NCI-H526 (cell line): ENCODE measurements around the gene DNAAF3.

Experiments
- DNase-seq, 2 experiments: peaks; one replicate each; lab custom pipeline; 2025; lab: John Stamatoyannopoulos, UW

Gene DNAAF3

DNA sequence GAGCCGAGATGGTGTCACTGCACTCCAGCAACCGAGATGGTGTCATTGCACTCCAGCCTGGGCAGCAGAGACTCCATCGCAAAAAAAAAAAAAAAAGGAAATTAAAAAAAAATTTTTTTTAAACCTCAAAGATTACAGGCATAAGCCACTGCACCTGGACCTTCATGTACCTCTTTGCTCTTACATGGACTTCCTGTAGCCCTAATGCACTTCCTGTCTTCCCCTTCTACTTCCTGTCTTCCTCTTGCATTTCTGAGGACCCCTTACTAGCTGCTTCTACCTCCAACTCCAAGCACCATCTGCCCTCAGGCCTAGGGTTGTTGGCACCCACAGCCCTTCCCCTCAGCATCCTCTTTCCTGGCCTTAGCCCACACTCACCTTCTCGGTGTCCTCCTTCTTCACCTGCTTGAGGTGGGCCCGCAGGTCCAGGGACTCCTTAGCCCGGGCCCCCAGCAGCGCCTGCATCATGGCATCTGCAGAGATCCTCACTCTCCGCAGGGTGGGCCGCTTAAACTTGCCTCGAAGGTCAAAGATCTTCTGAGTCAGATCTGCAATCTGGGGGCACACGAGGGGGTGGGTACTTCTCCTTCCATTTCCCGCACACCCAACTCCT is 12.7 kb downstream of the DNAAF3 start:
- DNase-seq = no peak

DNA sequence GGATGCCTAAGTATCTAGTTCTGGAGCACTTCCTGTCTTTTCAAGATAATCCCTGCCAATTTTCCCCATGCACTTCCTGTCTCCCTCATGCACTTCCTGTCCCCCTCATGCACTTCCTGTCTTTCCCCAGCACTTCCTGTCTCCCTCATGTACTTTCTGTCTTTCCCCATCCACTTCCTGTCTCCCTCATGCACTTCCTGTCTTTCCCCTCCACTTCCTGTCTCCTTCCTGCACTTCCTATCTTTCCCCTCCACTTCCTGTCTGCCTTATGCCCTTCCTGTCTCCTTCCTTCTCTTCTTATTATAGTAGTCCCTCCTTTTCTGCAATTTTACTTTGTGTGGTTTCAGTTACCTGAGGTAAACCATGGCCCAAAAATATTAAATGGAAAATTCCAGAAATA is 14.4 kb downstream of the DNAAF3 start:
- no peak for DNase-seq

DNA sequence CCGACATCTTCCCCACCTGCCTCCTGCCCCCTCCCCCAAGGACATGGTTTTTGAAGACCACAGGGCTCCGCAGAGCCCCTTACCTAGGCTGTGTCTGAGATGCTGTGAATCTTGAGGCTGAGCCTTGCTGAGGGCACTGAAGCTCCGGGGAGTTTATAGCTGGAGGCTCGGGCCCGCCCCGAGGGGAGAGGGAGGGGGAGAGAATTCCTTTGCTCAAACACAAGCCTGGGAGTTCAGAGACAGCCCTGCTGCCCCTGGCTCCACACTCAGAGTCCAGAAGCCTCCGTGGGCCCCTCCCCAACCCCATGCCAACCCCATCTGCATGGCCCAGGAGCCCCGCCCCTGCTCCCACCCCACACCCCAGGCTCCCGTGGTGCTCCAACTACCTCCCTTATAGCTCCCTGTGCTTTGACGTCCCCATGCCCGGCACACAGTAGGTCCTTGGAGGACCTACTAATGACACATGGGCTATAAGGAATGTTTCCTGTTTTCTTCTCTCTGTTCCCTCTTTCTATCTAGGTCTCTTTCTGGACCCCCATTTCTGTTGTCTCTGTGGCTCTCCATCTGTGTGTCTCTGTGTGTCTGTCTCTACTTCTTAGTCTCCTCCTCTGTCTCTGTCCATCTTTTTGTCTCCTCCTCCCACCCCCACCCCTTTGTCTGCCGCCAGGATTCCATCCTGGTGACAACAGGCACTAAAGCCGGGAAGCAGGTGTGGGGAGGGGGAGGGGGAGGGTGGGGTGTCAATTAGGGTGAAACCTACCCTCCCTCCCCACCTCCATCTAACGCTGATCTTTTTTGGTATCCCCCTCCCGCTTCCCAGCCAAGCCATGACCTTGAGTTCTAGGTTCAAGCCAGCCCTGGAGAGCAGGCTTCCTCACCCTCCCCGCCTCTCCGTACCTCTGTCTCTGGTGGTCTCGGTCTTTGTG is 17.1 kb downstream of the DNAAF3 start, which contains the start of gene TNNT1:
TNNT1 (minus strand) TSS at position 129 of the 926 bp plus-strand sequence. CDS start 2,049 bp downstream, outside the sequence.
- peak in 1 of 2 experiments; percentile 40 for DNase-seq

DNA sequence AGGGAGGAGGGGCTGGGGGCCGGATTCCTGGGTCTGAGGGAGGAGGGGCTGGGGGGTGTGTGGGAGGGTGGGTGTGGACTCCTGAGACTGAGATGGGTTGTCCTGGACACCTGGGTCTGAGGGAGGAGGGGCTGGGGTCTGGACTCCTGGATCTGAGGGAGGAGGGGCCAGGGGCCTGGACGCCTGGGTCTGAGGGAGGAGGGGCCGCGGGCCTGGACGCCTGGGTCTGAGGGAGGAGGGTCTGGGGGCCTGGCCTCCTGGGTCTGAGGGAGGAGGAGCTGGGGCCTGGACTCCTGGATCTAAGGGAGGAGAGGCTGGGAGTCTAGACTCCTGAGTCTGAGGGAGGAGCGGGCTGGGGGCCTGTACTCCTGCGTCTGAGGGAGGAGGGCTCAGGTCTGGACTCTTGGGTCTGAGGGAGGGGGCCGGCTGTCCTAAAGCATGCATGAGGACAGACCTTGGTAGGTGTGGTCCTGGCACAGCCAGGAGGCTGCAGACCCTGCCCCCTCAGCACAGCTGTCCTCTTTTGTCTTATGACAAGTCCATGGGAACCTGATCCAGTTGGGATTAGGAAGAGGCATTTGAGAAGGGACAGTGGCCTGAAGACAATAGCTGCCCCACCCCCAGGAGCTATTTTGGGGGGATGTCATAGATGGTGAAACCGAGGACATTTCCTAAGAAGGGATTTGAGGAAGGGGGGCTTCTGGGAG is 18.7 kb downstream of the DNAAF3 start:
- no peak for DNase-seq

DNA sequence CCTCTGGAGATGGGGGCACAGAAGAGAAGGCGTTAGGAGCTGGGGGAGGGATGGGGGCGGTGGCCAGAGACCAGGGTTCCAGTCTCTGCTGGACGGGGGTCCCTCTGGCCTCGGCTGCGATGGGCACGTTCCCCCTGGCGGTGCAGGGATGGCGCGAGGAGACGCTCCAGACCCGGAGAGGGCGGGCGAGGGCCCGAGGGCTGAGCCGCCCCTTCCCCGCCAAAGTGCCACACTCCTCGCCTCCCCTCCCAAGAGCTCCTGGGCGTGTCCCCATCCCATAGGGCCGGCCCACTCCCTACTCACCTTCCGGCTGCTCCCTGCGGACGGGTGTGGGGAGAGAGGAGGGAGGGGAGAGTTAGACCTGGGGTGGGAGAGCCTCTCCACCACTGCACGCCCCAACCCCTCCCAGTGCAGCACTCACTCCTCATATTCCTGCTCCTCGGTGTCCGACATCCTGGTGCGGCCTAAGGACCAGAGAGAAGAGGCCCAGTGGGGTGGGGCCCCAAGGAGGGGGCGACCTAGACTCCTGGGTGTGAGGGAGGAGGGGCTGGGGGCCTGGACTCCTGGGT is 19.6 kb downstream of the DNAAF3 start:
- DNase-seq = peak; percentile 81 to 93

DNA sequence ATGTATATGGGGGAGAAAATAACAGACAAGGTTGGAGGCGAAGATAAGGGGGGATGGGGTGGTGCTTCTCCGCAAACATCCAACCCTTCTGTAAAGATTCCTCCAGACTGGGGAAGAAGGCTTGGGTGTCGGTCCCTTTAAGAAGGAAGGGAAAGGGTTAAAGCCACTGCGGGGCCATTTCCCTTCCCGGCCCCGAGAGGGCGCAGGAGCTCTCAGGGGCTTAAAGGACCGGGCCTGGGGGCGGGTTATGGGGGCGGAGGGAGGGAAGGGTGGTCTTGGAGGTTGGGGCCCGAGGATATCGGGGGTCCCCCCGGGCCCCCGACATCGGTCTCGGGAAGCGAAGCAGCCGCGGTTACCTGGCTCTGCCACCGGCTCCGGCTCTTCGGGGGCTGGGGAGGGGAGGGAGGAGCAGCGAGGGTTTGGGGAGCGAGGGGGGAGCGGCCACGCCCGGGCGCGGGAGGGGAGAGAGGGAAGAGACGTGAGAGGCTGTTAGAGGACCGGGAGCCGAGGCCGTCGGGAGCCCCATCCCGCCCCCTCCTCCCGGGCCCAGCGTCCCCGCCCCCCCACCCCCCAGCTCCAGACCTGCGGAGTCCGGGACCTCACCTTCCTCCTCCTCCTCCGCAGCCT is 20.2 kb downstream of the DNAAF3 start:
- peak; percentile 31 to 81 for DNase-seq

DNA sequence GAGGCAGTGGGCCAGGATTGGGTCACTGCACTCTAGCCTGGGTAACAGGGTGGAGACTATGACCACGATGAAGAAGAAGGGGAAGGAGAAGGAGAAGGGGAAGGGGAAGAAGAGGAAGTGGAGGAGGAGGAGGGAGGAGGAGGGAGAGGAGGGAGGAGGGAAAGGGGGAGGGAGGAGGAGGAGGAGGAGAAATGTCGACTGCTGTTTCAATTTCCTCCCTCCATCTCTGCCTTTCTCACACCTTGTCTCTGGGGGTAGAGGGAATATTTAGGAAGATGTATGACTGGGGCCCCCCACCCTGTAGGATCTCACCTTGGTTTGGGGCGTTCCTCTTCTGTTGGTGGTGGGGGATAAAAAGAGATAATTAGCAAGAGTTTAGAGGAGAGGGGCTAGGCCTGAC is 21.2 kb downstream of the DNAAF3 start:
- no peak for DNase-seq

DNA sequence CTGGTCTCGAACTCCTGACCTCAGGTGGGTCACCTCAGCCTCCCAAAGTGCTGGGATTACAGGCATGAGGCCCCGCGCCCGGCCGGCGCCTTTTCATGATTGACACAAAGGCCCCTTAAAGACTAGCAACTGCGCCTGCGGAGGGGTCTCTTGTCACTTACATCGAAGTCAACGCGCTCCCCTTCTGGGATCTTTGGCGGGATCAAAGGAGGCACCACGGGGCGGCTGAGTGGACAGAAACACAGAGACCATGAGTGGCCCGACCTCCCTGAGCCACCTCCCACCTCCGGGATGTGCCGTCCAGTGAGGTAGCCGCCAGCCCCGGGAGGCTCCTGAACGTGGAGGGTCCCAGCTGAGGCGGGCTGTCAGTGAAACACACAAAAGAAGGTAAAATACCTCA is 24.7 kb downstream of the DNAAF3 start:
- DNase-seq = no peak

DNA sequence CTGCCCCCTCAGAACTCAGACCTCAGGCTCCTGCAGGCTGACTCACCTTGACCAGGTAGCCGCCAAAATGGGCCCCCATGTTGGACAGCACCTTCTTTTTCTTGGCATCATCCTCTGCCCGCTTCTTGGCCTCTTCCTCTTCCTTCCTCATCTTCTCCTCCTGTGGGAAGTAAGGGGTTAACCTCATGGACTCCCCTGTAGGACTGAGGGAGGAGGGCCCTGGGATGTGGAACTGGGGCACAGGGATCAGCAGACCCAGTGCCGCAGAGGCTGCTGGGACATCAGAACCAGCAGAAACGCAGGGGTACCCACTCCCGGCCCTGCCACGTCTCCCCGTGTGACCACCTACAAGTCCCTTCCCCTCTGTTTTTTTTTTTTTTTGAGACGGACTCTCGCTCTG is 28.5 kb downstream of the DNAAF3 start:
- no peak for DNase-seq

DNA sequence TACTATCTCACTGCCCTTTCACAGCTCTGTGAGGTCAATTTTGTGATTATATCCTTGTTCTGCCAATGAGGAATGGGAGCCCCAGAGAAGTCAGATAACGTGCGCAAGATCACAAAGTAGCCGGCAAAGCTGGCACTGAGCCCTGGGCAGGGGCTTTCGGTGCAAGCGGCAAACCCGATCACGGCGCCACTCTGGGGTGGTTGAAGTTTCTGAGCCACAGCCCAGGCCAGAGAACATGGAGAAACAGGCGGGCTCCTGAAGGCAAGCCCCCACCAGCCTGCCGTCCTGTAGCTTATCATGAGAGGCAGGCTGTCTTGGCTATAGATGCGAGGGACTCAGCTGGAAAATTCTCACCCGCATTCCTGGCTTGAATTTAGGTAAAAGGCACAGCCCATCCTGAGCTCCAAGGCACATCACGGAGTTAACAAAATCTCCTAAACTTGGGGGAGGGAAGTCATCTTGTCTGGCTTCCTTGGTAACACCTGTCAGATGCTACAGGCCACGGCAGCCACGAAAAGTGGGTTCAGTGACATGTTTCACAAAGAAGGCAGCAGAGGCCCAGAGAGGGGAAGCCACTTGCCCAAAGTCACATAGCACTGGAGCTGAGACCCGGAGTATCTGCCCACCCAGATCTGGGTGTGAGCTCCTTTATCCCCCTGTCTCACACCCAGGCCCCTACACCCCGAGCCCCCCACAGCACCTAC is 29.9 kb downstream of the DNAAF3 start:
- no peak for DNase-seq

DNA sequence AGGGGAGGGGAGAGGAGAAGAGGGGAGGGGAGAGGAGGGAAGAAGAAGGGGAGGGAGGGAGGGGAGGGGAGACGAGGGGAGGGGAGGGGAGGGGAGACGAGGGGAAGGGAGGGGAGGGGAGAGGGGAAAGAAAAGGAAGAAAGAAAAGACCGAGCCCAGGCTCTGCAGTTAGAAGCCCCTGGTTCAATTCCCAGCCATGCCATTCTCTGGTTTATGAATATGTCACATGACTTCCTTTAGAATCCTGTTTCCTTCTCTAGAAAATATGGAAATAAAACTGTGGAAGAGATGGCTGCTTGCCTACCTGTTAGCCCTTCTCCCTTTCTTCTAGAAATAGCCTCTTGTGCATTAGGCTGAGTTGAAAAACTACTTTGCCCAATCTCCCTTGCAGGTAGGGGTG is 31.7 kb downstream of the DNAAF3 start:
- peak in 1 of 2 experiments; percentile 27 for DNase-seq

DNA sequence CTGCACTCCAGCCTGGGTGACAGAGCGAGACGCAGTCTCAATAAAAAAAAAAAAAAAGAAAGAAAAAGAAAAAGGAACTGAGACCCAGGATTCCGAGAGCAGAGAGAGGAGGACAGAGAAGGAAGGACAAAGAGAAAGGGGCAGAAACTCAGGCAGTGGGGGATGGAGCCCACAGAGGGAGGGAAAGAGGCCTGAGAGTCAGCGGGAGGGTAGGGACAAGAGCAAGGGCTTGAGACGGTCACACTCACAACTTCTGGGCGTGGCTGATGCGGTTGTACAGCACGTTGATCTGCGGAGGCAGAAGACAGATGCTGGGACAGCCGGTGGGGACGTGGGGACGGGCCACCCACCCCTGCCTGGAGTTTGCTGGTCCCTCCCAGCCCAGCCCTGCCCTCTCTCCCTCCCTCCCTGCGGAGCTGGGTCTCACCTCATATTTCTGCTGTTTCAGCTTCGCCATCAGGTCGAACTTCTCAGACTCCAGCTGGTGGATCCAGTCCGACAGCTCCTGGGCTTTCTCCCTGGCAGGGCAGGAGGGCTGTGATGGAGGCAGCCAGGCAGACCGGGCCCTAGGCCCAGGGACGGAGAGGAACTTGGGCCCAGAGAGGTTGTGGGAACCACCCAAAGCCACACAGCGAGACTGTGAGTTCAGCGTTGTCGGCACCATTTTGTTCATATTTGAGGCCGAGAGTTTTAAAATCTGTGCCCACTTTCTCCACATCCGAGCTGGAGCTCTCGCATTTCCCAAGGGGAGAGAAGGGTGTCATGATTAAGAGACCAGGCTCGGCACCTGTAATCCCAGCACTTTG is 32.6 kb downstream of the DNAAF3 start:
- peak in 1 of 2 experiments; percentile 25 for DNase-seq

DNA sequence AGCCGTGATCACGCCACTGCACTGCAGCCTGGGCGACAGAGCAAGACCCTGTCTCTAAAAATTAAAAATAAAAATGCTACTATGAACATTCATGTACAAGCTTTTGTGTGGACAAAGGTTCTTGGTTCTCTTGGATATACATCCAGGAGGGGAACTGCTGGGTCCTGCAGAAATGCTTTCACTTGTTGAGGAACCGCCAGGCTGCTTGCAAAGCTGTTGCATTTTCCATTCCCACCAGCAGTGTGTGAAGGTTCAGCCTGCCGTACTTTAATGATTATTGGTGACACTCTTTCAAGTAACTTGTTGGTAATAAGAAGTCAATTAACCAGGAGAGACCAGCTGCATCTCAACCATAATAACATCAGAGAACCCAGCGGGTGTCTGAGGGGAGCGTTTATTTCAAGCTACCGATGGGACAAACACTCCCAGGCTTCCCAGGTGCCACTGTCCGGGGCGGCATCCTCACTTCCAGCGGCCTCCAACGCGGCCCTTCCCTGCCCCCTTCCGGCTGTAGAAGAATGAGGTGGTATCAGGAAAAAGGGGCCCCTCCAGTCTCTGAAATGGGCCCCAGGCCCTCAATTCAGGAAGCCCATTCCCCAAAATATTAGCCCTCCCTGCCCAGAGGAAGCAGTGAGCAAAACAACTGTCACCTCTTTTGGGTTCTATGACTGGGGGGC is 33.8 kb downstream of the DNAAF3 start:
- no peak for DNase-seq

DNA sequence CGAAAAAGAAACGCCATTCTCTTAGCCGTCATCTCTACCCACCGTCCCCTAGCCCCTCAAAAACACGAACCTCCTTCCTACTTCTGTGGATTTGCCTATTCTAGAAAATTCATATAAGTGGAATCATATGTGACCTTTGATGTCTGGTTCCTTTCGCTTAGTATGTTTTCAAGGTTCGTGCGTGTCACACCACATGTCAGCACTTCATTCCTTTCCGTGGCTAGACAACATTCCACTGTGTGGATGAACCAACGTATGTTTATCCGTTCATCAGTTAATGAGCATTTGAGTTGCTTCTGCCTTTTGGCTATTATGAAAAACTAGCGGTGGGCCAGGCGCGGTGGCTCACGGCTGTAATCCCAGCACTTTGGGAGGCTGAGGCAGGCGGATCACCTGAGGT is 35.0 kb downstream of the DNAAF3 start:
- DNase-seq = no peak

DNA sequence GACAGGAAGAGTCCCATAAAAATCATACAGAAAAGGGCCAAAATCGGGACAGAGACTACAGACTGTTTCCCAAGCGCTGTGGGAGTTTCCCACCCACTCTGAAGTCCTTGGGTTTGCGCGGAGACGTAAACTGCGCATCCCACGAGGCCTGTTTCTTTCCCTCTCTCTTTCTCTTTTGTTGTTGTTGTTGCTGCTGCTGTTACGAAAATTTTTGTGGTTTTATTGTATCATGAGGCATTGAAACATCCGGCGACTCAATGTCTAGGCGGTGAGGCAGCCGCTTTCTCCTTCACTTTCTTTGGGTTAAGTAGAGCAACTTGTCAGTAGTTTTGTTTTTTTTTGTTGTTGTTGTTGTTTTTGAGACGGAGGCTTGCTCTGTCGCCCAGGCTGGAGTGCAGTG is 47.4 kb downstream of the DNAAF3 start:
- no peak for DNase-seq

DNA sequence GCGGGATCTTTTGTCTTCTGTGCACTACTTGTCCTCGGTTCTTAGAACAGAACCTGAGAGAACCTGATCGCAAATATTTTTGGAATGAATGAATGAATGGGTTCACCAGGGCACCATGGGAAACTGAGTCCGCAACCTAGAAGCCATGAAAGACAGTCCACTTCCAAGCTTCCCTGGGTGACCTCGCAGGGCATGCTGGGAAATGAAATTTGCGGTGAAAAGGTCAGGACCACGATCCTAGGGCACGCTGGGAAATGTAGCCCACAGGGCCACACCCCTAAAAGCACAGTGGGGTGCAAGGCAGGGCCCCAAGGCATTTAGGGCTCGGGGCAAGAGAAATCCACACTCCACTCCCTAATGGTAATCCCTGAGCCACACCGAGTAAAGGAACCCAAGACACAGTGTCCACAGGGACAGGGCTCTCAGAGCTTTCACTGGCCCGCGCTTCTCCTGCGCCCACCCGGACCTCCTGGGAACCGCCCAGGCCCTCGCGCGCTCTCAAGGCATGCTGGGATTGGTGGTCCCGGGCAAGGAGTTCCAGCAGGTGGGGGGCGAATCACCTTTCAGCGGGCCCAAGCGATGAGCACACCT is 47.9 kb downstream of the DNAAF3 start:
- no peak for DNase-seq

DNA sequence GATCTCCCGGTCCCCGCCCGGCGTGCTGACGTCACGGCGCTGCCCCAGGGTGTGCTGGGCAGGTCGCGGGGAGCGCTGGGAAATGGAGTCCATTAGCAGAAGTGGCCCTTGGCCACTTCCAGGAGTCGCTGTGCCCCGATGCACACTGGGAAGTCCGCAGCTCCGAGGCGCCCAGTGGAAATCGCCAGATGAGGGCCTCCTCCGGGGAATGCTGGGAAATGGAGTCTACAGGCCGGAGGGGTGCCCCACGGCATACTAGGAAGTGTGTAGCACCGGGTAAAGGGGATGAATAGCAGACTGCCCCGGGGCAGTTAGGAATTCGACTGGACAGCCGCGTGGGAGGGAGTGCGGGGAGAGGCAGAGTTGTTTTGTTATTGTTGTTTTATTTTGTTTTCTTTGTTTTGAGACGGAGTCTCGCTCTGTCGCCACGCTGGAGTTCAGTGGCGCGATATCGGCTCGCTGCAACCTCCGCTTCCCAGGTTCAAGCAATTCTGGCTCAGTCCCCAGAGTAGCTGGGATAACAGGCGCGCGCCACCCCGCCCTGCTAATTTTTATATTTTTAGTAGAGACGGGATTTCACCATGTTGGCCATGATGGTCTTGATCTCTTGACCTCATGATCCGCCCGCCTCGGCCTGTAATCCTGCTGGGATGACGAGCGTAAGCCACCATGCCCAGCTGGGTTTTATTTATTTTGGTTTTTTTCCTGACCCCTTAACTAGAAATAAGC is 48.6 kb downstream of the DNAAF3 start:
- peak; percentile 98 to 100 for DNase-seq

DNA sequence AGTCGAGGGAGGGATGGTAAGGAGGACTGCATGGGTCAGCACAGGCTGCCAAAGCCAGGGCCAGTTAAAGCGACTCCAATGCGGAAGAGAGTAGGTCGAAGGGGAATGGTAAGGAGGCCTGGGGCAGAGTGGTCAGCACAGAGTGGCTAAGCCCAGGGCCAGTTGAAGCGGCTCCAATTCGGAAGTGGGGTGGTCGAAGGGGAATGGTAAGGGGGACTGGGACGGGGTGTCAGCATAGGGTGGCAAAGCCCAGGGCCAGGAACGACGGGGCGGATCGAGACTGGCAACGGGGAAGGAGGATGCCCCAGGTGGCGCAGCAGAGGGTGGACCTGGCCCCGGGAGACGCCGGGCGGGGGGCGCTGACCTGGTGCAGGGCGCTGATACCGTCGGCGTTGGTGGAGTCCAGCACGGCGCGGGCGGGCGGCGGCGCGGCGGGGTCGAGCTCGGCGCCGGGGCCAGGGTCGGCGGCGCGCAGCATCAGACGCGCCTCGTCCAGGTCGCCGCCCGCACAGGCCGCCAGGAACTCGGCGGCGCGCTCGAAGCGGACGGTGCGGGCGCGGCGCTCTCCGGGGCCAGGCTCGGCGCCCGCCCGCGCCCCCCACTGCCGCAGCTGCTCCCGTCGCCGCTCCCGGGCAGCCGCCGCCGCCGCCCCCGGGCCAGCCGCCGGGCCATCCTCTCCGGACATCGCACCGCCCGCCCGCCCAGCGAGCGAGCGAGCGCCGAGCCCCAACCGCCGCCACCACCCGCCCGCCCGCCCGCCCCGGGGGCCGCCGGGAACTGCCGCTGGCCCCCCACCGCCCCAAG is 49.4 kb downstream of the DNAAF3 start, which contains the start of gene PPP1R12C:
PPP1R12C (minus strand) TSS at position 779 of the 804 bp plus-strand sequence; CDS start at position 685, 94 bp downstream.
- no peak for DNase-seq
